HG03064 (cell line): ENCODE results near the gene PCNX2.

Experiments
- ATAC-seq: cut with Tn5 transposase; IDR thresholded peaks from one replicate; pipeline ENCODE4 v1.9.1; 2021; ENCODE audit warnings: low read depth; ENCODE audit not compliant: unreplicated experiment

Gene PCNX2

DNA sequence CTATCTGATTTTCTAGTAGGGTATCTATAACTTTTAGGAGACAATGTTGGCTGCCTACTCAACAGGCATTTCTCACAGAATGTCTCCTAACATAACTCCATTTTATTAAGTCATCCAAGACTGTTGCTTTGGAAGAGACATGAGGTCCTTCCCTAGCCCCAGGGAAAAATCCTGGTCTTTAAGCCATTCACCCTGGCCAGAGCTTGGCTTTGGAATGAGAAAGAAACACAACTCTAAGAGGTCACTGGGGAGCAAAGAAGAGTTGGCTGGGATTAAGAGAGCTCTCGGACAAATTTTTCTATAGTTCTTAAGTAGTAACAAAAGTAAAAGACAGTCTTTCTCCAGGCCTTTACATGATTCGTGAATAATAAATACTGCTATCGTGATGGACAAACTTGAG, 57.9 kb downstream of the PCNX2 start:
- ATAC-seq, result no peak

DNA sequence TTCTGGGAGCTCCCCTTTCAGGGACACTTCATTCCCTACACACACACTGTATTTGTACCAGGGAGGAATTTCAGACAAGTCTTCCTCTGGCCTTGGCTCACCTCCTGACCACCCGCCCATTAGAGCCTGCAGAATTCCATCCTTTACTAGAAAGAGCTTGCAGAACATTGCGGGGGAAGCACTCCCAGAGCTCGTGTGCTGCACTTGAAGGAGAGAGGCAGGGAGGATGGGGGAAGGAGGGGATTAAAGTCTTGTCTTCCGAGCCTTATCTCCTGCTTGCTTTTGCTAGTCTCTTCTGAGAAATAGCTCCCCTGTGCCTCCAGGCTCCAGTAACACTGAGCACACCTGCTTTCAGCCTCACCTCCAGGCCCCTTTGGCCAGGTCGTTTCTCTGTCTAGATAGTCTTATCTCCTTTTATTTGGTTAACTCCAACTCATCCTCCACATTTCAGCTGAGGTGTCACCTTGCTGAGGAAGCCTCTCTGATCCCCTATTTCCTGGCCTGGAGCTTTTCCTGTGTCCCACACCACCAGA, 62.0 kb downstream of the PCNX2 start:
- no peak for ATAC-seq

DNA sequence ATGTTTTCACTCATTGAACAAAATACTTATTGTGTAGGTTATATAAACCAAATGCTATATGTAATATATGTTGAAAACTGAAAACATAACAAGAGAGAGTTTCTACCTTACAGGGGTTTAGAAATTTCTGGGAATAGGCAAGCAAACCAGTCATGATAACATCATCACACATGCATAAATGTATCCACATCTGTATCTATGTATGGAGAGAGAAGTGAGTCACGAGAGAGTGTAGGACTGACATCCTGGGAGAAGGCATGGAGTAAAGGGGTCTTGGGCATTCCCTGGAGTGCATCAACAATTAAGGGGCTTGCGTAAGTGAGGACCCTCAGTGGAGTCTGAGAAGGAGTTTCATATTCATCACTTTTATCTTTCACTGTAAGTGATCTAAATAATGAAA, 65.5 kb downstream of the PCNX2 start:
- ATAC-seq, result no peak

DNA sequence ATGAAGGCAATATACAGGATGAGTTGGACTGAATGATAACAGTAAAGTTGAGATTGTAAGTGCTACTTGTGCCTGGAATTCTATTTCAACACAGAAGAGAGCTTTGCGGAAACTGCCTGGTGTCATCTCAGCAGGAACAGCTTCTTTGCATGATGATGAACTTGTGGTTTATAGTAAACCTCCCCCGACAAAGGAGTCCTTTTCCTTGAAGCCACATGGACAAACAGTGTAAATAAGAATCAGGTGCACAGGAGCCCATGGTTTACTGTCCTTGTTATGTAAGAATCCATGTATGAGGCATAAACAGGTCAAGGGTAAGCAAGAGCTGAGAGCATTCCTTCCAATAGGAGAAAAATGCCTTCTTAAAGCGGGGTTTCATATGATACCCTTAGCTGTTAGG, 66.2 kb downstream of the PCNX2 start:
- ATAC-seq, result no peak

DNA sequence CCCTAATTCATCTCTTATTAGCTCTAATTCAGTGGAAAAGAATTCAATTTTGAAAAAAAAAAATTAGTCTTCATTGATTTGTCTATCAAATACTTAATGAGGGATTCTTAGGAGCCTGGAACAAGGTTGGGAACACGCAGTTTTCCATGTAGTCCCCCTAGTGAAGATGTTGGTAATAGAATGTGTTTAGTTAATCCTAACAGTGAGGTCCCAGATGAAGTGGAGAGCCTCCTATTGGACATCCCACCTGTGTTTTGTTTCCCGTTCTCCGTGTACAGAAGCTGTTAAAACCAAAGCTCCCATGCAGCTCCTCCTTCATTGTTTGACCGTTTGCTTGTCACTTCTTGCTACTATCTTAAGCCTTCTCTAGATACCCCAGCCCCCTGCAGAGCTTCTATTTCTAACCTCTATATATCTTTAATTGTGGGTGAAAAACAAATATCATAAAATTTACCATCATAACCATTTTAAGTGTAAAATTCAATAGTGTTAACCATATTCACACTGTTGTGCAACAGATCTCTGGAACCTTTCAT, 67.5 kb downstream of the PCNX2 start:
- no peak for ATAC-seq

DNA sequence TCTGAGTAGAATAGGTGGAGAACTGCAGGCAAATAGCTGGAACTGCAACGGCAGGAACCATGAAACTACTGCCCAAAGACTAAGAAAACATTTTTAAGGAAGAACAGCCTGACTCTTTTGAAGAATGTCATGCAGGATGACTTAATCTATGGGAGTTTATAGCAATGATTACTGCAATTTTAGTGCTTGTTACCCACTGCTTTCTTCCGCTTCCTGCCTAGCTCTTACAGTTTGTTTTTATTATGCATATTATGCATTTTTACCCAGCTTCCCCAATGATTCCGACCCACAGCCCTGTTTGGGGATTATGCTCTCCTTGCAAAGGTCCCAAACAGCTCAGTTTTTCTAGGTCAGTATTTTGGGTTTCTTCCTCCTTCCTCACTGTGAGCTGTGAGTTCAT, 71.2 kb downstream of the PCNX2 start:
- no peak for ATAC-seq

DNA sequence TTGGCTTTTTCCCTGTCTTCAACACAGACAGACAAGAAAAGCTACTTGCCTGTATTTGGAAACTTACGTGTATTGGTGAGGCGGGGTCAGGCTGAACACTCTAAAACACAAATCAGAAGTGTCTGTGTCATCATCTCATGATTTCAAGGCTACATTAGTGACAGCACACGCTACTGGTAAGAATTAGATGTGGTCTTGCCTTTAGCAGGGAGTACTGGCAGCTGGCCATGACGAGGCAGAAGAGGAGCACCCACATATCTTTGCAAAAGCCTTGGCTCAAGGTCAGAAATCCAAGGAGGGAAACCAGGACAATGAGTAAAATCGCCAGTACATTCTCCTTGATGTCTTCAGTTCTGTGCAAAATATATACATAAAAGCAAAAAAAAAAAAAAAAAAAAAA, 77.7 kb downstream of the PCNX2 start:
- no peak for ATAC-seq

DNA sequence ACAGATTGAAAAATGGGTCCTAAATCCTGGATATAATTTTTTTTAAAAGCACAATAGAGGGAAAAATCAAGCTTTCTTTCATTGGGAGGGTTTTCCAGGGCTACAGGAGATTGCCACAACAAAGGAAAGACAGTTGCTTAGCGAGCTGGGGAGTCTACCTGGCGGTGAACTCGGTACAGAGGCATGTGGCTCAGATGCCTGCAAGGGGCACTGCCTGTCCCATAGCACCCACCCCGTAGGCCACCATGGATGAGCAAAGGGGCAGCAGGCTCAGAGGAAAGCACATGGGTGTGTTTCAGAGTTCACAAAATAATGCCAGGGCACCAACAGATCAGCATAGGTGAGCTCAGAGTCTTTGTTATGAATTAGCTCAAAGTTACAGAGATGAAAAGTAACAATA, 79.5 kb downstream of the PCNX2 start:
- no peak for ATAC-seq

DNA sequence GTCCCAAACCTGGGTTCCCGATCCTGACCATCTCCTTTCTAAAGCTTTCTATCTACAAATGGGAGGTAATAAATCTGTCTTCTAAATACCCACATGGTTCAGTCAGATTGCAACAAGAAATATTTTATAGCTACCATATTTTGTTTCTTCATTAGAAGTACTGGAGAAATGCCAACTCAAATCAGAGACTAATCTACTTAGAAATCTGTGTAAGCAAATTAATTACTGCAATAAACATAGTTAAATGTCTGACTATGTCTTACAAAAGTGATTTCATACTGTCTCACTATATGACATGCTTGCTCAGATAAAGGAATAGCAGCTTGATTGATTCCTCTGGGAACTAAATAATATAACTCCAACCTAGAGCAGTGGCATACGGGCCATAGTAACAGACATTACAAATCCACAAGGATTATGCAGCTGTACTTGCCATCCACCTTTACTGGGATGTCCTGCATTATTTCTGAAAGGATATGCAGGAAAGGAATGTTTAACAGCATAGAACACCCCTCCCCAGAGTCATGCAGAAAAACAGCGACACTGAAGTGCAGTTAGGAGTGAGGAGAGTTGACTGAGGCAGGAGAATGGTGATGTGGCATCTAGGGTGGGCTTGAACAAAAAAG, 80.3 kb downstream of the PCNX2 start:
- ATAC-seq, result no peak

DNA sequence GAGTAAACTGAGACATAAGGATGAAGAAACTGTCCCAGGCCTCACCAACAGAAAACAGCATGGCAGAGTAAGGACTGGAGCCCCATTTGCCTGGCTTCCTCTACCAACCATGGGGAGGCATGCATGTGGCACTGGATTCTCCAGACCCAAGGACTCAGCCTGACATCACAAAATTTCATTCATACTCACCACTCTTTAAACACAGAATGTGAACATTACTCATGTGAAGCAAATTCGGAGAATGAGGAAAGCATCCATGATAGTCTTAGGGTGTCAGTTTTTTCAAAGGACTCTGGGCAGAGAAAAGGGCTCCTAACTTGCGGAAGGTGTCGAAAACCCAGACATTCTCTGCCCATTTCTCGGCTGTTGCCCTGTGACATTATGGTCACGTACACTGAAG, 83.9 kb downstream of the PCNX2 start:
- ATAC-seq, result no peak

DNA sequence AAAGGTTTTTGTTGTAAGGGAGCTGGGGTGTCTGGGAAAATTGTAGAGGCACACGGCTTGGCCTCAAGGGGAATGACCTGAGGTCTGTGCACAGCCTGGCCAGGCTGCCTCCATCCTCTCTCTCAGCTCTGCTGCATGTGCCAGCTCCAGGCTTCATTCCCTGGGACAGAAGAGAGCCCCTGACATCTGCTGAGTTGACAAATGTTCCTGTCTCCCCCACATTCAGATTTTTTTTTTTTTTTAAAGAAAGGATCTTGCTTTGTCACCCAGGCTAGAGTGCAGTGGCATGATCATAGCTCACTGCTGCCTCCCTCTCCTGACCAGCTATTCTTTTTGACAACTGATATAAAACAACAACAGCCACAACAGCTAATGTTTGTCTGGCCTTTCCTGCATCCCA, 84.4 kb downstream of the PCNX2 start:
- ATAC-seq, result no peak

DNA sequence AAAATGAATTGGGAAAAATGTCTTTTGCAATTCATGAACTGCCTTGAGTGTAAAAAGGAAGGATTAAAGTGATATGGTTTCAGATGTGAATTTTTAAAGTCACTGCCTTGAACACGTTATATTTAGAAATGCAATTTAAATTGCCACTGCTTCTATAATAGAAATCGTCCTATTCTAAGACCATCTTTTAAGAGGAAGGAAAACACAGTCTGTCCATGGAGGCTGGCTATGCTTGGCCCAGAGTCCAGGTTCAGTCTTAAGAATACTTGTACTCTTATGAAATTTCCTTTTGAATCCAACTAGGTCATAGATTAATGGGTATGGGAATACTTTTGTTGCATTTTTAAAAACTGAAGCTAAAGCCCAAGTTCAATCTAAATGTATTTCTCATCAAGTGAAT, 86.0 kb downstream of the PCNX2 start:
- no peak for ATAC-seq

DNA sequence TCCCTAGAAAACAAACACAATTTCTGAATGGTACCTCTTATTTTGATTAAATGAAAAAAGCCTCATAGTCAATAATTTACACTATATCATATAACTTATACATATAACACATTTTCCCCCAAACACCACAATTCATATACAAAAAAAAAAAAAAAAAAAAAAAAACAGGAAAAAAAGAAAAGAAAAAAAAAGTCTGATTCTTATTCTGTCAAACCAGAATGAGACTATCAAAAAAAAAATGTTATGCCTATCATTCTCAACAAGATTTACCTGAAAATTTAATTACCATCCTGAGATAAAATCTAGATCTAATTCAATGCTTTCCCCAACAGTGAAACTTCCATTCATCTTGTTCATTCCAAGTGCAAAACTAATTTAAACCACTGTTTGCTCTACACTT, 86.8 kb downstream of the PCNX2 start:
- ATAC-seq, result no peak

DNA sequence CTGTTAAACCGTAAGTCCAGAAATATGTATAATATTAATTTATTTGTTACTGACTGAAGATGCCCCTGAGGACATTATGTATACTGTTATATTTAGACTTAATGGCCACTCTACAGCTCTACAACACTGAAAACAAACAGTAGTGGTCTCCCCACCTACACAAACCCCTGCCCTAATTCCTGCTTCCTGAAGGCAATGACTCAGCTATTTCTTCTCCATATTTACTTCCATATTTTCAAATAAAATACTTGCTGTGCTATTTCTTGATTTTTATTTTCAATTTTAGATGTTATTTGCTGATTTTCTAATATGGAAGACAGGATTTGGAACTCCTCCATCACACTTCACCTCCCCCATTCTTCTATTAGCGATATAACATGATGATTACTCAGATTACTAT, 97.6 kb downstream of the PCNX2 start:
- ATAC-seq, result no peak

DNA sequence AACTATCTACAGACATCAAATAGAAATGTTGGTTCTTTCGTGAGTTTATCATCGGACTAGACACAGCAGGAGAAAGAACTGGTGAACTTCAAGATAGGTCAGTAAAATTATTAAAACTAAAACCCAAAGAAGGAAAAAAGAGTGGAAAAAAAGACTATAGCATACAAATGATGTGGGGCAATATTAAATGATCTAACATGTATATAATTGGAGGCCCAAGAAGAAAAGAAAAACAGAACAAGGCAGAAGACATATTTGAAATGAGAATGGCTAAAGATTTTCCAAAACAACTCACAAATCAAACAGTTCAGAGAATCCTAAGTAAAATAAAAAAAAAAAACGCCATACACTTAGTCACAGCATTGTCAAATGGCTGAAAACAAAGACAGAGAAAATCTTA, 101.8 kb downstream of the PCNX2 start:
- no peak for ATAC-seq

DNA sequence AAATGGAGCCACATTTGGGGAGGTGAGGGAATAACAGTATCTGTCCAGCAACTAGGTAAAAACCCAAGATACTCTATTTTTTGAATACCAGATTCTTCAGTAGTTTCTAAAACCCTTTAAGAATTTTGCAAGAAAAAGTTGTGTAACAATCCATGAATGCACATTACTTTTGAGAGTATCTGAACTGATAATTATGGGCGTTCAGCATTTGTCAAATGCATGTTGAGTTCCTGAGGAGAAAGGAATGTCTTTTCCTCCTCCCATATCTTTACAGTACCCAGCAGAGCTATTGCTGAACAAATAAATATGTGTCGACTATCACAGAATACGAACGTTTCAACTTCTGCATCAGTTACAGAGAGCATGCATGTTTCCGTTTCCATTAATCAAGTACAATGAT, 104.5 kb downstream of the PCNX2 start:
- no peak for ATAC-seq

DNA sequence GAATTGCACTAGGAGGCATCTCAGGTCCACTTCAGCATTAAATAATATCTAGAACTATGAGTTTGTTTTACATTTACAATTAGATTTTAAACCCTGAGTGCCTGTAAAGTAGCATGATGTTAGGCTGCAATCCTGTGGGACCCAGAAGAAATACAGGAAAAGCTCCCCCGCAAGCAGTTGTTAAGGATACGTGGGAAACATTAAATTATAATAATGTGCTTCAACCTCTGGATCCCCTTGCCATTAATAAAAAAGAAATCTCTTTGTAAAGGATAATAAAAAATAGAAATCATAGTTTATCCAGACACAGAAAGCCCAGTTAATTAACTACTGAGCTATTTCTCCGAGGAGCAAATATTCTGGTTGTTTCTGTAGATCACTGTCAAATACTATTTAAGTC, 106.0 kb downstream of the PCNX2 start:
- ATAC-seq, result no peak

DNA sequence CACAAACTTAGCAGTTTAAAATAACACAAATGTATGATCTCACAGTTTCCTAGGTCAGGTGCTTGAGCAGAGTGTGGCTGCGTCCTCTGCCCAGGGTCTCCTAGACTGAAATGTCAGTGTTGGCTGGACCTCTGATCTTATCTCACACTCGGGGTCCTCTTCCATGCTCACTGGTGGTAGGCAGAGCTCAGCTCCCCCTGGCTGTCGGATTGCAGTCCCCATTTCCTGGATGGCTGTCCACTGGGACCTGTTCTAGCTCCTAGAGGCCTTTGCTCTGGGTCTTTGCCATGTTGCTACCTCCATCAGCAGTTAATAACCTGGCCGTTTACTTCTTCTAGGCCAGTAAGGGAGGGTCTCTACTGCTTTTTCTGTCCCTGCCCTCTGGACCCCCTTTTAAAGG, 107.5 kb downstream of the PCNX2 start:
- no peak for ATAC-seq

DNA sequence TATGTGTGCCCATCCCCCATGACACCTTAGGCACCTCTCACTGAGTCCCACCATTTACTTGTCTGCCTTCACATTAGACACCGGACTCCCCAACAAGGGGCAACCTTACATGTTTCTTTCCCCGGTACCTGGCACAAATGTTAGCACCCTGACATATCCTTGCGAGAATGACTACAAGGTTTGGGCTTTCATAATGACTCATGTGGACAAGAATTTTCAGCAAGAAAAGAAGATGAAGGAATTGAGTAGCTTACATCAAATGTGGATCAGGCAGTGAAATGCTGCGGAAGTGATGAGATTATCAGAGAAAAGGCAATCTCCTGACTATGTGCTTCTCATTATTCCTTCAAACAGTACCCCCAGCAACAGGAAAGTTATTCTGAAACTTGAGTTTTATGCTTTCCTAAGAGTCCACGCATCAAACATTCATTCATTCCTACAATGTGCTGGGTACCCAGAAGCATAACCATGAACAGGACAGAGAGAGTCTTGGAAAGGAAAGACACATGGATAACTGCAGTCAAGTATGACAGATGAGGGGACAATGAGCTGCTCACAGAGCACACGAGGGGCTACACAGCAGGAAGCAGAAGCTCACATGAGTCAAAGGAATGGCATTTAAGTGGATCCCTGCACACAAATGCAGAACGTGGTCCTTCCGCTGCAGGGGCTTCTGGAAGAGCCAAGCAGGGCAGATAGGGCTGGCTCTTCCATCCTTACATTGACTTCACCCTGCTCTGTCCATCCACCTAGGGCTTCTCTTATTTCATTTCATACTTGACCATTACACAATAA, 112.1 kb downstream of the PCNX2 start:
- ATAC-seq, result no peak

DNA sequence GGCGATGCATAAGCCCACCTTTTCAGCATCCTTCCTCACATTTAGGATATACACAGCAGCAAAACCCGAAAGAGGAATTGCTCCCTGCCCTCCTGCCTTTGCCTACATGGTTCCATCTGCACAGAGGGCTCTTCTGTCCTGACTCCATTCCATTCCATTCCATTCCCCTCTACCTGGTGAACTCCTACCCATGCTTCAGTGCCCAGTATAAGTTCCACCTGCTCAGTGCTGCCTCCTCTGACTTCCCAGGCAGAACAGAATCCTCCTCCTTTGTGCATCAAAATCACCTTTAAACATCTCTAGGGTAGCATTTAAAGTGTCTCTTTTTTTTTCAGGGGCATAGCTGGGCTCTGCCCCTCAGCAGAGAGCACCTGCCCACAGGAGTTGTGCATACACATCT, 112.9 kb downstream of the PCNX2 start:
- no peak for ATAC-seq

DNA sequence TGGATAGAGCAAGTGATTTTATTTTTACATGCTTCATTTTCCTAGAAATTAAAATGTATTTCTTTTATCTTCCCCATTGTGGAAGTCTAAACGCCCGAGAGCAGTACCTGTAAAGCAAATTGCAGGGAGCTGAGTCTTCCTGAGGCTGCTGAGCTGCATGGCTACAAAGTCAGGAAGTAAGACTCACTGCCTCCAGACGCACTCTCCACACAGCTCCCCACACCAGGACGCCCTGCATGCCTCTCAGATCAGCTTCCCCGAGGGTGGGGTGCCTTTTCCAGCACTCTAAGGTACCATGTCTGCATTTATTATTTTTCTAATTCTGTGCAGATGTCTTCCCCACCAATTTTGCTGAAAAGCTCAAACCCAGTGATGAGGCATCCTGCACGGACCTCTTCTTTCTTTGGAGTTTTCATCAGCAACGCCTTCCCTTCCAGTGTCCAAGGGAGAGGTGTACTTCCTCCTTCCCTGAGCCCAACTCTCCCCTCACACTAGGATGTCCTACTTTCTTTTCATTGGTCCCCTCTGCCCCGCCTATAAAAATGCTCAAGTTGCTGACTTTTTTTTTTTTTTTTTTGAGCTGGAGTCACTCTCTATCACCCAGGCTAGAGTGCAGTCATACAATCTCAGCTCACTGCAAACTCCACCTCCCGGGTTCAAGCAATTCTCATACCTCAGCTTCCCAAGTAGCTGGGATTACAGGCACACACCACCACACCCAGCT, 114.7 kb downstream of the PCNX2 start:
- no peak for ATAC-seq
